Hepatic stellate cell (primary cell): ENCODE measurements around the gene KRT86.
"Not testable (repeated sequence)": the region's sequence is repeated elsewhere in the genome, so short reads cannot be mapped to it uniquely, and the experiment has no call there.

Experiments
- DNase-seq: peaks from one replicate; pipeline ENCODE4 v3.0.0; 2011; ENCODE audit warnings: low spot score

The KRT86 gene

DNA sequence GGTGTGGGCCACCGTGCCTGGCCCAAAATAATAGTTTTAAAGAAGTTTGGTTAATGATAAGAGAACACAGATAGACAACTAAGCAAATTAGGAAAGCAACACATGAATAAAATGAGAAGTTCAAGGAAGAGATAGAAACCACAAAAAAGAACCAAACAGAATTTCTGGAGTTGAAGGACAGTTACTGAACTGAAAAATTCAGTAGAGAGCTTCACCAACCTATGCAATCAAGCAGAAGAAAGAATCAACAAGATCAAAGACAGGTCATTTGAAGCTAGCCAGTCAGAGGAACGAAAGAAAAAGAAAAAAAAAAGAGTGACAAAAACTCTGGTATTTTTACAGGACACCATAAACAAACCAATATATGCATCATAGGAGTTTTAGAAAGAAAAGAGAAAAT is 62.2 kb downstream of the KRT86 start:
- DNase-seq, result no peak

GRCh38 chr12:52337054-52337453 is 62.6 kb downstream of the KRT86 start:
- DNase-seq, result no peak

GRCh38 chr12:52338241-52338960 is 64.0 kb downstream of the KRT86 start:
- no peak for DNase-seq

DNA sequence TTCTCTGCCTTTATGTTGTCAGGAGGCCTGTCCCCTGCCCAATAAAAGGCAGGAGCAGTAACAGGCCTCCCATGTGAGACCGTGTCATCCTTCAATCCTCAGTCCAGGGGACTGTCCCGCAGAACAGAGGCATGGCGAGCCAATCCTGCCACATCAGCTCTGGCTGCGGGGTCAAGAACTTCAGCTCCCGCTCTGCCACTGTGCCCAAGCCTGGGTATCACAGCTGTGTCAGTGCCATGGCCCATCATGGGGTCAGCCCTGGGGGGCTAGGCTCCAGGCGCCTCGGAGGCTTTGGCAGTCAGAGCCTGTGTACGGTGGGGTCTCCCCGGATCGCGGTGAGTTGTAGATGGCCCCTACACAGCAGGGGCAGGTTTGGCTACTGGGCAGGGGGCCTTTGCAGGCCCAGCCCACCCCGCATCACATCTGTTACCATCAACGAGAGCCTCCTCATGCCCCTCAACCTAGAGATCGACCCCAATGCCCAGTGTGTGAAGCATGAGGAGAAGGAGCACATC is 66.7 kb downstream of the KRT86 start:
- DNase-seq, result no peak

- no peak for DNase-seq
Measured at GRCh38 chr12:52342781-52343490, 68.5 kb downstream of the KRT86 start.

- DNase-seq, result no peak
Measured at GRCh38 chr12:52343550-52343949, 69.1 kb downstream of the KRT86 start.

- no peak for DNase-seq
Measured at GRCh38 chr12:52344111-52344510, 69.7 kb downstream of the KRT86 start.

- DNase-seq, result not testable (repeated sequence)
Measured at GRCh38 chr12:52345041-52345440, 70.6 kb downstream of the KRT86 start.

DNA sequence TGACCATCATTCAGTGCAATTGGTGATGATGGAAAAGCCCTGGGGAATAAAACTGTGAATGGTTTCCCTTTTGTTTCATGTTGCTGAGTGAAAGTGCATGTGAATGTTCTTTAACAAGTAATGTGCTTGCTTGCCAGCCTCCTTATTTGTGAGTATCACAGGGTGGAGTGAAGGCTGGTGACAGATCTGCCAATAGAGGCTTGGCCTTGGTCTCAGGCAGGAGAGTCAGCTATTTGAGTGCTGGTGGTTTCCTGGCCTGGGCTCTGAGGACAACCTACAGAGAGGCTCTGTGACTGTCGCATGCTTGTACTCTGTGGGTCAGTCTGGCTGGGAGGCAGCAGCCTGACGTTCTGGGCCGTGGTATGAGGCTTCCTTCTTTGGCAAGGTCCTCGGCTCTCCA is 72.1 kb downstream of the KRT86 start:
- DNase-seq, result no peak

GRCh38 chr12:52347016-52347415 is 72.6 kb downstream of the KRT86 start:
- no peak for DNase-seq

- no peak for DNase-seq
Measured at GRCh38 chr12:52347551-52348510, 73.4 kb downstream of the KRT86 start.

DNA sequence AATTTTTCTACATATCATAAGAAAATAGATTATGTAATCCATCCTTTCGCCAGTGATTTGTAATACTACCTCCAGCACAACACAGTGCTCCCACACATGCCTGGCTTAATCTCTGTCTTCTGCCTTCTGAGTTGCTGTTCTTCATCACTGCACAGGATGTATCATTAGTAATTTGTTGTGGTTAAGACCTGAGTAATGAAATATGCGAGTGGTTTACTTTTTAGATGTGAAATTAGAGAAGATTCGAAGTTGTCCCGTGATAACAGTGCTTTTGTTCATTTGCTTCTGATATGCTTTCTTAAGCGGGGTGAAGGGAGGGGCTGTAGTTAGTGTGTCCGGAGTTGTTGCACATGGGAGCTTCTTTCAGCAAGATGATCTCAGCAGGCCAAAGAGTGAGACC is 74.8 kb downstream of the KRT86 start:
- no peak for DNase-seq

- DNase-seq, result no peak
Measured at GRCh38 chr12:52350021-52350620, 75.7 kb downstream of the KRT86 start.

GRCh38 chr12:52350786-52351185 is 76.3 kb downstream of the KRT86 start:
- no peak for DNase-seq

- DNase-seq, result no peak
Measured at GRCh38 chr12:52351196-52352059, 77.0 kb downstream of the KRT86 start.

DNA sequence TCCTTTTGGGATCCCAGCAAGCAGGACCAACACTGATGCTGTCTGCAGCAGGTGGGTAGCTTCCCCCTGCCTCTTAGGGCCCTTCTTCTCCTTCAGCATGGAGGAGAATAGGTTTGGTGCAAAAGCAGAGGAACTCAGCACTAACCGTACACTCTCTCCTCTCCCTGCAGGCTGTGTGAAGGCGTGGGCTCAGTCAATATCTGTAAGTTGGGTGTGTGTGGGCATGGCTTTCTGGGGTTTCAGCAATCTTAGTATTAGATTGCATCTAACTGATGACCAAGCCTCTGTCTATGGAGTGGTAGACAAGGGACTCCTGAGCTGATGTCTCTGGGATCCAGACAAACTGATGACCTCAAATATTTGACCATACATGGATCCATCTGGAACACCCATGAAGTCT is 78.5 kb downstream of the KRT86 start:
- DNase-seq, result no peak

GRCh38 chr12:52353766-52354165 is 79.3 kb downstream of the KRT86 start:
- DNase-seq, result no peak

- DNase-seq, result no peak
Measured at GRCh38 chr12:52354200-52354599, 79.8 kb downstream of the KRT86 start.

DNA sequence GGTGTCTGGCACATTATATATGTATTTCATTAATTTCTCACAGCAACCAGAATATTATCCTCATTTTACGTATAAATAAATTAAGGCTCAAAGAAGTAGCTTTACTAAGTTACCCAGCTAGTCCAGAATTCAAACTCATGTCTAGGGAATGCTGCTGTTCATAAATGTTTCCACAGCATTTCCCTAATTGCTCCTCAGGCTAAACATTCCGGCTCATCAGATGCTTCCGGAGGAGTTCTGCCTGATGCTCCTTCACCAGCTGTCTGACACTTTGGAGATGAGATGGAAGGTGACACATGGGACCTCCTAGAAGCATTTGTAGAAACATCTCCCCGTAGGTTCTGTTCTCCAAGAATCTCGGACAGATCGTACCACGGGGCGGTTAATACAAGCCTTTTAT is 80.7 kb downstream of the KRT86 start:
- DNase-seq, result no peak

DNA sequence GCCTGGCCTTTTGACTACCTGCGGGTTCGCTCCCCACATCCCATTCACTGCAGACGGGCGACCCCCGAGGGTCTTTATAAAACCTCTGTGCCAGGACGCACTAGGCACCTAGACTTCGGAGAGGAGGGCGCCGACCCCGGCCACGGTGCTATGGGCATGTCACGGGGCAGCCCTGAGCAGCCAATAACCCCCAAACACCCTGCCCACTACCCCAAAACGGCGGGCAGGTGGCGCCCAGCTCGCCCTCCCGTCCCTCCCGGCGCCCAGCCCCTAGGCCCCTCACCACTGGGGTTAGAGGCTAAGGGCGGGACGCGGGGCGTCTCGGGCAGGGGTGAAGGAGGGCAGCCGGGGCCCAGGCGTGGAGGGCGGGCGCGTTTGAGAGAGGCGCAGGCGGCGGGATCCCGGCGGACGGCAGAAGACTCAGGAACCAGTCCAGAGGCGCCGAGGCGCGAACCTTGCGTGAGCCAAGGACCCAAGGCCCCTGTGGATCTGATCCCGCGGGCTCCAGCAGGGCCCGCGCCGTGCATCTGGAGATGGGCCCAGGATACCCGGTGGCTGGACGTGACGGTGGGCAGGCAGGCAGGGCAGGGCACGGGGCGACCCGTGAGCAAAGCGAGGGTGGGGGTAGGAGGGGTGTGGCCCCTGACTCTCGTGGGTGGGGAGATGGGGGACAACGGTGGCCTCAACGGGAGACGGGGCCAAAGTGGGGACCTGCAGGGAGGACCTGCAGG is 81.8 kb downstream of the KRT86 start:
- DNase-seq, result no peak
